Measurements from ENCODE around the gene CXCR5.

CXCR5 gene

DNA sequence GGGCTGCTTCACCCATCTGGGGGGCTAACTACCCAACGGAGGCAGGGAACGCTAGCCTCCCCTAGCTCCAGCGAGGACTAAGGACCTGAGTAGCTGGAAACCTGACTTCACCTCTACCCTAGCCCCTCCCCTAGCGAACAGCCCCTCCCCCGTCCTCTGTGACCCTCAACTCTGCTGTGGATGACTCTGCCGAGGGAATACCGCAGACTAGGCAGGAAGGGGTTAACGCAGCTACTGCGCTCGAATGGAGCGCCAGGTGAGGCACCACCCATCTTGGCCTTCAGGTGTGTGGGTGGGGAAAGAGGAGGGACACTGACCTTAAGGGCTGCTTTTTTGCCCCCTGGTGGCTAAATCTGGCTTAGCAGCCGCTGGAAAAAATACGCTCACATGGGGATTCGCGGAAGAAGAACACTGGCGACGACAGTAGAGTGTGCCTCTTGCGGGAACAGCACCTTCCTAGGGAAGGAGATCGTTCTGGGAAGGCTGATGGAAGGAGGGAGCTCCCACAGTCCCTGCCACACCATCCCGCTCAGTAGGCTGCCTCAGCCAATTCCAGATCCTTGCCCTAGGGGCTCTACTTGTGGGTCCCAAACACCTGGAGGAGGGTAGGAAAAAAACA, 46.5 kb downstream of the CXCR5 start:
- H3K36me3 ChIP-seq (ENCODE audit: control insufficient read depth, insufficient read depth, low read length) = no peaks in the 10 kb centered on the region
- peaks cover 44% of the 10 kb centered on the region for H3K4me1 ChIP-seq (ENCODE audit: control insufficient read depth, insufficient read depth, low read length)
- no peaks in the 10 kb centered on the region for H3K9me3 ChIP-seq (ENCODE audit: control insufficient read depth, low read length)
- H3K4me3 ChIP-seq (ENCODE audit: low read length) = peak overlapping the region; percentile 57
- H3K27me3 ChIP-seq (ENCODE audit: control insufficient read depth, insufficient read depth, low read length) = no peaks in the 10 kb centered on the region
- H3K9ac ChIP-seq (ENCODE audit: low read length) = peak overlapping the region; percentile 93

DNA sequence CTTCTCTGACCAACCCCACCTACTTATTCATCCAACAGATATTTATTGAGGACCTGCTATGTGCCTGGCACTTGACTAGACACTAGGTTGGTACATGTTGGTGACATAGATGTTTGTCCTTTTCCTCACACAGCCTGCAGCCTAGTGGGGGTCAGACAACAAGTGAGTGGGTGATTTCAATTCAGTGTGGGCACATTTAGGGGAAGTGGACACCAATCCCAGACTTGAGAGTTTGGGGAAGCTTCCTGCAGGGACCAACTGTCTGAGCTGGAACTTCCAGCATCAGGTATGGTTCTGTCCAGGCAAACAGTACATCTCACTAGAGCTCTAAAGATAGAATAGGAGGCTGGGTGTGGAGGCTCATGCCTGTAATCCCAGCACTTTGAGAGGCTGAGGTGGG, 47.9 kb downstream of the CXCR5 start:
- H3K9ac ChIP-seq (ENCODE audit: low read length) = no peak overlapping the region
- no peaks in the 10 kb centered on the region for H3K36me3 ChIP-seq (ENCODE audit: control insufficient read depth, insufficient read depth, low read length)
- H3K4me1 ChIP-seq (ENCODE audit: control insufficient read depth, insufficient read depth, low read length) = peaks cover 38% of the 10 kb centered on the region
- no peaks in the 10 kb centered on the region for H3K27me3 ChIP-seq (ENCODE audit: control insufficient read depth, insufficient read depth, low read length)
- H3K9me3 ChIP-seq (ENCODE audit: control insufficient read depth, low read length) = no peaks in the 10 kb centered on the region
- no peak overlapping the region for H3K4me3 ChIP-seq (ENCODE audit: low read length)

DNA sequence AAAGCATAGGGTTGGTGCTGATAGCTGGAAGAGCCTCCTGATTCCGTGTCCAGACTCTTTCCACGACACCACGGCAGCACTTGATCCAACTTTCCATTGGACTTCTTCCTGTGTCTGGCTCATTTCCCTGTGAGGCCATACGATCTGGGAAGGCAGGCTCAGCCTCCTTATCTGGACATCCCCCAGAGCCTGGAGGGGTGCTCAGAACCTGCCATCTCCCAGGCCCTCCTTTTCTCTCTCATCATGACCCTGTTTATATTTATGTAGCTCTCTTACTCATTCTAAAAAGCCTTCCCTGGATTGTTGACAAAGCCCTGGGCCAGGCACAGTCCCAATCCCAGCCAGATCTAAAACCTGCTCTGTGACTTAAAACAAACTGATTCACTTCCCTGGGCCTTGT, 49.8 kb downstream of the CXCR5 start:
- Histone ChIP-seq H3K4me3 (ENCODE audit: low read length) (no peak overlapping the region), H3K9ac (ENCODE audit: low read length) (no peak overlapping the region), H3K27me3 (ENCODE audit: control insufficient read depth, insufficient read depth, low read length) (no peaks in the 10 kb centered on the region), H3K4me1 (ENCODE audit: control insufficient read depth, insufficient read depth, low read length) (peaks cover 26% of the 10 kb centered on the region), H3K36me3 (ENCODE audit: control insufficient read depth, insufficient read depth, low read length) (no peaks in the 10 kb centered on the region), H3K9me3 (ENCODE audit: control insufficient read depth, low read length) (no peaks in the 10 kb centered on the region)

DNA sequence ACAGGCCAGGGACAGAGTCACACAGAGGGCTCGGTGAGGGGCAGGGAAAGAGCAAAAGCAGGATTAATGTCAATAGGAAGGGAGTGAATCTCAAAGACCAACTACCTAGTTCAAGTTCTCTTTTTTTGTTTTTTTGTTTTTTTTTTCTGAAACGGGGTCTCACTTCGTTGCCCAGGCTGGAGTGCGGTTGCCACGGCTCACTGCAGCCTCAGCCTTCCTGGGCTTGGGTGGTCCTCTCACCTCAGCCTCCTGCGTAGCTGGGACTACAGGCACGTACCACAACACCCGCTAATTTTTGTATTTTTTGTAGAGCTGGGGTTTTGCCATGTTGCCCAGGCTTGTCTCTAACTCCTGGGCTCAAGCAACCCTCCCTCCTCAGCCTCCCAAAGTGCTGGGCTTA, 51.7 kb downstream of the CXCR5 start:
- H3K9ac ChIP-seq (ENCODE audit: low read length) = no peak overlapping the region
- H3K4me3 ChIP-seq (ENCODE audit: low read length) = no peak overlapping the region
- no peaks in the 10 kb centered on the region for H3K9me3 ChIP-seq (ENCODE audit: control insufficient read depth, low read length)
- peaks cover 5% of the 10 kb centered on the region for H3K27me3 ChIP-seq (ENCODE audit: control insufficient read depth, insufficient read depth, low read length)
- no peaks in the 10 kb centered on the region for H3K36me3 ChIP-seq (ENCODE audit: control insufficient read depth, insufficient read depth, low read length)
- peaks cover 20% of the 10 kb centered on the region for H3K4me1 ChIP-seq (ENCODE audit: control insufficient read depth, insufficient read depth, low read length)

DNA sequence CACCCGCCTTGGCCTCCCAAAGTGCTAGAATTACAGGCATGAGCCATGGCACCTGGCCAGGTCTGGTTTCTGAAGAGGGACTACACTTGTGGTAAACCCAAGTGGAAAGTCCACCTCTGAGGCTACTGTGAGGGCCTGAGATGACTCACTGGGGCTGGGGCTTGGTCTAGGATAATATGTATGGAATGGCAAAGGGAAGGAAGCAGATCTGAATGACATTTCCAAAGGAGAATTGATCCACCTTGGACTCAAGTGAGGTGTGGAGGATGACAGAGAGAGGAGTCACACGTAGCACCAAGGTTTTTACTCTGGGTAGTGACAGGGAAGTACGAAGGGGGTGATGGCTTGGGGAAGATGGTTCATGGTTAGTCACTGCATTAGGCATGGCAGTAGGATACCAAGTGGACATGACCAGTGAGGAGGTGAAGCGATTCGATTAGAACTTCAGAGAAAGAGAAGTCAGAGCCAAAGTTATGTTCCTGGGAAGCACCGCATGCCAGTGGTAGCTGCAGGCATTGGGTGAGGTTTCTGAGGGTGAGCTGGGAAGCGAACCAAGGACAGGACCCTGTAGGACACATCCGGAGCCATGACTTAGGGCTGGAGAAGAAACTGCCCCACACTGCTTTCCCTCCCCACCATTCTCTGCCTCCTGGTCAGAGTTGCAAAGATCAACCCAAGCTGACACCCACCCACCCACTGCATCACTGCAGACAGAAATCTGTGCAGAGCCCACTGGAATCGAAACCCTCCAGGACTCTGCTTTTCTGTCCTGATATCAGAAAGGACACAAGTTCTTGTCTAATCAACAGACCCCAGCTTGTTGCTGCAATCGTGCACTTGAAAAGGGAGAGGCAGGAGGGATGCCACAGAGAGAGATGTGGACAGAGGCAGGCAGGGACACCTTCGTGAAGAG, 55.1 kb downstream of the CXCR5 start:
- Histone ChIP-seq H3K4me1 (ENCODE audit: control insufficient read depth, insufficient read depth, low read length) (peaks cover 1% of the 10 kb centered on the region), H3K9ac (ENCODE audit: low read length) (no peak overlapping the region), H3K27me3 (ENCODE audit: control insufficient read depth, insufficient read depth, low read length) (peaks cover 5% of the 10 kb centered on the region), H3K9me3 (ENCODE audit: control insufficient read depth, low read length) (no peaks in the 10 kb centered on the region), H3K36me3 (ENCODE audit: control insufficient read depth, insufficient read depth, low read length) (no peaks in the 10 kb centered on the region), H3K4me3 (ENCODE audit: low read length) (no peak overlapping the region)

DNA sequence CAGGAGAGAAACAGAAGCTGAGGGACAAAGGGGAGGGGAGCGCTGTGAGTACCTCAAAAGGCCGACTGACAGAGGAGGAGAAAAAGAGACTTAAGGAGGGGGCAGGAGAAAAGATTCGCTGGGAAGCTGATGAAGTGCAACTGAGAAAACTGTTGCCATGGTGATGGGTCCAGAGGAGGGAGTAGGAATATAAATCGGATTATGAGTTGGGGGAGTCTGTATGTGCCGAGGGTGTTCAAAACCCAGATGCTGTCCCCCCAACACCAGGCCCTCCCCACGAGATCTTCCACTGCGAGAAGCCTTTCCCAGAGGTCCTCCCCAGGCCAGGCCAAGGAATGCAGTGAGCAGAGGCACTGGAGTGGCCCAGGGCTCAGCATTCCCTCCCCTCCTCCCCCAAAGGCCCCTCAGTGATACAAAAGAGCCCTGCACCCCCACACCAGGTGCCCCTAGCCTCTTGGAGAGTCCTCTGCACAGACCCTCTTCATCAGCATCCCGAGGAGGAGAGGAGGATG, 55.8 kb downstream of the CXCR5 start:
- H3K36me3 ChIP-seq (ENCODE audit: control insufficient read depth, insufficient read depth, low read length) = no peaks in the 10 kb centered on the region

DNA sequence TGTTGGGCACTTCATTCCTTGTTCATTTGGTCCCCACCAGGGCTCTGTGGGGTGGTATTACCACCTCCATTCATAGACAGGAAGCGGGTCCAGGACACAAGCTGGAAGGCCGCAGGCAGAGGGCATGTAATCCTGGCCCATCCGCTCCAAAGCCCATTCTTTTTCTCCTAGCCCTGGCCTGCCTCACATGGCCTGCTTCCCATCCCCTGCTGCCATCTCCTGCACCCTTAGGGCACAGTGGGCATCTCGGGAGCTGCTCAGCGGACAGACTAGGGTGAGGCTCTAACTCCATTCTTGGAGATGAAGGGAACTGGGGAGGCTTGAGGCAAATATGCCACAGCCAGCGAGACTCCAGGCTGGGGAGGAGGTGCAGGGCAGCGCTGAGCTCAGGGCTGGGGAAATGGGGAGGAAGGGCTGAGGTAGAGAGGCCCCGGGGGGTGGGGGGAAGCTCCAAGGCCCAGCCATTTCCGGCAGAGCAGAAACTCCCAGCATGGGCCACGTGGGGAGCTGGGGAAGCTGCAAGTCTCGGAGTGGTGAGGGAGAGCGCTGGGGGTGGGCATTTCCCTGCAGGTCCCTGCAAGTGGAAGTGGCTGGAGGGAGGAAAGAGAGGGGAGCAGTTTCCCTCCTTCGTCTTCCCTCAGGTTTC, 56.4 kb downstream of the CXCR5 start:
- Histone ChIP-seq H3K4me3 (ENCODE audit: low read length) (no peak overlapping the region), H3K36me3 (ENCODE audit: control insufficient read depth, insufficient read depth, low read length) (no peaks in the 10 kb centered on the region), H3K9me3 (ENCODE audit: control insufficient read depth, low read length) (no peaks in the 10 kb centered on the region), H3K9ac (ENCODE audit: low read length) (no peak overlapping the region), H3K4me1 (ENCODE audit: control insufficient read depth, insufficient read depth, low read length) (no peaks in the 10 kb centered on the region), H3K27me3 (ENCODE audit: control insufficient read depth, insufficient read depth, low read length) (peaks cover 5% of the 10 kb centered on the region)

More for the DNA sequence above, 55.8 kb downstream of the CXCR5 start:
- H3K4me3 ChIP-seq (ENCODE audit: low read length) = no peak overlapping the region
- peaks cover 5% of the 10 kb centered on the region for H3K27me3 ChIP-seq (ENCODE audit: control insufficient read depth, insufficient read depth, low read length)
- no peaks in the 10 kb centered on the region for H3K4me1 ChIP-seq (ENCODE audit: control insufficient read depth, insufficient read depth, low read length)
- H3K9ac ChIP-seq (ENCODE audit: low read length) = no peak overlapping the region
- H3K9me3 ChIP-seq (ENCODE audit: control insufficient read depth, low read length) = no peaks in the 10 kb centered on the region

DNA sequence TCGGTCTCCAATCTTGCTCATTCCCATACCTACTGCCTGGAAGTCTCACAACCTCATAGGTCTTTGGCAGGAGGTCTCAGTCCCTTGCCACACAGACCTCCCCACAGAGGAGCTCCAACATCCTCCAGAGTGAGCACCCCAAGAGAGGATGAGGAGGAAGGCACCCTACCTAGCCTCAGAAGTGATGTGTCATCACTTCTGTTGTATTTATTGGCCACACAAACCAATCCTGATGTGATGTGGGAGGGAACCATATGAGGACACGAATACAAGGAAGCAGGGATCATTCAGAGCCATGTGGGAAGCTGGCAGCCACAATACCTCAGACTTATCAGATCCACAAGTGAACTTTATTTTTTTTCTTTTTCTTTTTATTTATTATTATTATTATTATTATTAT, 63.4 kb downstream of the CXCR5 start:
- no peak overlapping the region for H3K9ac ChIP-seq (ENCODE audit: low read length)
- H3K36me3 ChIP-seq (ENCODE audit: control insufficient read depth, insufficient read depth, low read length) = no peaks in the 10 kb centered on the region

More for the DNA sequence above, 63.4 kb downstream of the CXCR5 start:
- Histone ChIP-seq H3K9me3 (ENCODE audit: control insufficient read depth, low read length) (no peaks in the 10 kb centered on the region), H3K4me3 (ENCODE audit: low read length) (no peak overlapping the region), H3K27me3 (ENCODE audit: control insufficient read depth, insufficient read depth, low read length) (no peaks in the 10 kb centered on the region), H3K4me1 (ENCODE audit: control insufficient read depth, insufficient read depth, low read length) (no peaks in the 10 kb centered on the region)
